Stimulated activated CD8-positive, alpha-beta memory T cell treated with anti-CD3 and anti-CD28 coated beads, Interleukin-4, amount 100 ng/mL, for 48 hours (primary cell): ENCODE data around the gene C2orf68.
"Not testable (repeated sequence)": the region's sequence is repeated elsewhere in the genome, so short reads cannot be mapped to it uniquely, and the experiment has no call there.

Source experiments
- DNase-seq: peaks from one replicate; pipeline ENCODE4 v3.0.0-alpha.2; 2020

The C2orf68 gene, protein sequence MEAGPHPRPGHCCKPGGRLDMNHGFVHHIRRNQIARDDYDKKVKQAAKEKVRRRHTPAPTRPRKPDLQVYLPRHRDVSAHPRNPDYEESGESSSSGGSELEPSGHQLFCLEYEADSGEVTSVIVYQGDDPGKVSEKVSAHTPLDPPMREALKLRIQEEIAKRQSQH

DNA sequence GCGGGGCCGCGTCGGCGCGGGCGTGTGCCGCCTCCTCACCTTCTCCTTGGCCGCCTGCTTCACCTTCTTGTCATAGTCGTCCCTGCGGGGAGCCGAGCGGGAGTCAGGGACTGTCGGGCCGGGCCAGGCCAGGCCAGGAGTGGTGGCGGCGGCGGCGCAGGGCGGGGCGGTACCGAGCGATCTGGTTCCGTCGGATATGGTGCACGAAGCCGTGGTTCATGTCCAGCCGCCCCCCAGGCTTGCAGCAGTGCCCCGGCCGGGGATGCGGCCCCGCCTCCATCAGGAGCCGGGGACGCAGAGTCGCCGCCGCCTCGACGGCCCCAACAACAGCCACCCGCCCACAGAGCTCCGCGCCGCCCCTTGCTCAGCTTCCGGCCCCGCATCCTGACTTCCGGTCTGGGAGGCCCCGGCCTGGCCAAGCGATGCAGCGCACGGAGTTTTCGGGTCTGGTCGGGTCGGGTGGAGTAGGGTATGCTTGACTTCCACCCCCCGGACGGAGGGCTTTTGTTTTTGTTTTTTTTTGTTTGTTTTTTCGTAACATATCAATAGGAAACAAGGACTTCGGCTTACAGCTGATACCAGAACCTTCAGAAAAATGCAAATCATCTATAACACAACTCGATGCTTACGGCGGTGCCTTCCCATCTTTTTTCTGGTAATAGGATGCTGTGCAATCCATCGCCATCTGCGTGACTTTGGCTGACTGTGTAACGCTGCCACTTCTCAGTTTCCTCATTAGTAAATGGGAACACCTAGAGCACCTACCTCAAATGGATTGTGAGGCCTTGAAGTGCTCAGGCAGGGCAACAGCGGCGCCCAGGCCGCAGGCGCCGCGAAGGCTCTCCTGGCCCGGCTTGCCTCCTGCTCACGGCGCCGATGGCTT, at the start of gene C2orf68:
C2orf68 (minus strand) TSS at position 362 of the 883 bp plus-strand sequence; CDS start at position 280, 82 bp downstream.
- DNase-seq, result peak; percentile 94

DNA sequence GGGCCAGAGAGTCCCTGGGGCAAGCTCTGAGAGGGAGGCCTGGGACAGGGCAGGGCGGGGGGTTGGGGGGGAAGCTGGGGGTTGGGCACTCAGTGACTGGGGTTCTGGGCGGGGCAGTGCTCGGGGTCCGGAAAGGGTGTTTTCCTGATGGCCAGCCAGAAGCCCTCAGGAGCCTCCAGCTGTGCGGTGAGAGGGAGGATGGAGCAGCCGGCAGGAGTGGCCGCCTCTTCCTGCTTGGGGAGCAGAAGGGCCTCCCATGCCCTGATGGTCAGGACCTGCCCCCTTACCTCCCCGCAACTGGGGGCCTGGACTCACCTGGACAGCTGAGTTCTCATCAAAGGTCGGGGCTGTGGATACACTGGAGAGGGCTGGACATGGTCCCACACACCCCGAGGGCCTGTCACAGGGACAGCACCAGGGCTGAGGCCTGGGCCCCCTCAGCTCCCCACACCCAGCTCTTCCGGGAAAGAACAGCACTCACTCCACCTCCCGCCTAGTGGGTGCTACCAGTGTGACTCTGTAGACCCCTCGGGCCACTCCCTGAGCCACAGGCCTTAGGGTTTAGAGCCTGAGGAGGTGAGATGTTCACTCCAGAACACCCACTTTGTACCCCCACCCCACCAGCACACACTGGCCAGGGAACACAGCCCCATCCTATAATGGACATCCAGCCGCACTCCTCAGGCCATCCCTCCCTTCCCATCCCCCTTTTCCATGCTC, 49.4 kb upstream of the C2orf68 start:
- no peak for DNase-seq

DNA sequence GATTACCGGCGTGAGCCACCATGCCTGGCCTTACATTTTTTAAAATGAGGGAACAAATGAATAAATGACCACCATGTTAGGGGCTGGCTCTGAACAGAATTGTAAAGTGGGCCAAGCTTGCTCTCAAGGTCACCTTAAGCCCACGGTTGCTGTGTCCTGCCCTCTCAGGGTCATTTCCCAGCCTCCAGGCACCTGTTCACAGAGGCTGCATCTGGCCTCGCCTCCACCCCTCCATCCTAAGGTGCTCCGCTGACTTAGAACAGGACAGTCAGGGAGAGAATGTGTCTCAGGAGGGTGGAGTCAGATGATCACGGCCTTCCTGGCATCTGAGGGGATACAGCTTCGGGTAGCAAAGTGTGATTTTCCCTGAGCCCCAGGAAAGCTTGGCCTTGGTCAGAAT, 48.9 kb upstream of the C2orf68 start:
- DNase-seq, result no peak

DNA sequence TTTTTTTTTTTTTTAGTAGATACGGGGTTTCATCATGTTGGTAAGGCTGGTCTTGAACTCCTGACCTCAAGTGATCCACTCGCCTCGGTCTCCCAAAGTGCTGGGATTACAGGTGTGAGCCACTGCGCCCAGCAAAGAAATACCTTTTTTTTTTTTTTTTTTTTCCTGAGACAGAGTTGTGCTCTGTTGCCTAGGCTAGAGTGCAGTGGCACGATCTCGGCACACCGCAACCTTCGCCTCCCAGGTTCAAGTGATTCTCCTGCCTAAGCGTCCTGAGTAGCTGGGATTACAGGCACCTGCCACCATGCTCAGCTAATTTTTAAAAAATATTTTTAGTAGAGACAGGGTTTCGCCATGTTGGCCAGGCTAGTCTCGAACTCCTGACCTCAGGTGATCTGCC, 48.4 kb upstream of the C2orf68 start:
- DNase-seq, result not testable (repeated sequence)

DNA sequence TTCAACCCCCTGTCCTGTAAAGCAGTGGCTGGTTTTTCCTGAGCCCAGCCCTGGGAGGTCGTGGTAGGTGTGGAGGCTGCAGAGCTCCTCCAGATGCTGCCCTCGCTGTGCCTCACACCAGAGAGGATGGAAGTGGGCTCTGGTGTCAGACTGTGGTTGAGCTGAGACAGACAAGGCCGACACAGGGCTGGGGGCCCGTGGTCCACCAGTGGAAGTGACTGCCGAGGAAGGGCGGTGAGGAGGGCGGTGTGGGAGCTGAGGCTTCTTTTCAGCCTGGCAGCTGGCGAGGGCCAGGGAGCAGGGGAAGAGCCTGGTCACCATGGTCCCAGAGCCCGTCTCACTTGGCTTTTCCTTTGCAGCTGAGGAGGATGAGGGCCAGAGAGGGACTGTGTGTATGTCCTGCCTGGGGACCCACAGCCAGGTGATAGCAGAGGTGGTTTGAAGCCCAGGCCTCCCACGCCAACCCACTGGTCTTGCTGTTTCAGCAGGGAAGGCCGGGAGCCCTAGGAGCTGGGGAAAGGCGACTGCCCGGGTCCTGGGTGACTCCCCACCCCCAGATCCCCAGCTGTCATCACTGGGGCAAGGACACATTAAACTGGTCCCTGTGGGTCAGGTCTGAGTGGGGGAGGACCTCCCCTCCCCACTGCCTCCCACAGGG, 47.6 kb upstream of the C2orf68 start:
- no peak for DNase-seq

DNA sequence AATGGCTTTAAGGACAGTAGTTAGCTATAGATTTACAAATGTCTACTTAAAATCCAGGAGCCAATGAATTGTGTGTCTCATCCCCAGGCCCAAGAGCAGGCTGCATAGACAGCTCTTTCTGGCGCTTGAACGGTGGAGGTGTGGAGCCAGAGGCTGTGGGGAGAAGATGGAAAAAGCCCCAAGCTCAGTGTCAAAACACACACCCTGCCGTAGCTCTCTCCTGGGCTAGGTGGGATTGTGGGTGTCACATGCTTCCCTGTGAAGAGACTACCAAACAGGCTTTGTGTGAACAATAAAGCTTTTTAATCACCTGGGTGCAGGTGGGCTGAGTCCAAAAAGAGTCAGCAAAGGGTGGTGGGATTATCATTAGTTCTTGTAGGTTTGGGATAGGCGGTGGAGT, 45.5 kb upstream of the C2orf68 start:
- not testable (repeated sequence) for DNase-seq

DNA sequence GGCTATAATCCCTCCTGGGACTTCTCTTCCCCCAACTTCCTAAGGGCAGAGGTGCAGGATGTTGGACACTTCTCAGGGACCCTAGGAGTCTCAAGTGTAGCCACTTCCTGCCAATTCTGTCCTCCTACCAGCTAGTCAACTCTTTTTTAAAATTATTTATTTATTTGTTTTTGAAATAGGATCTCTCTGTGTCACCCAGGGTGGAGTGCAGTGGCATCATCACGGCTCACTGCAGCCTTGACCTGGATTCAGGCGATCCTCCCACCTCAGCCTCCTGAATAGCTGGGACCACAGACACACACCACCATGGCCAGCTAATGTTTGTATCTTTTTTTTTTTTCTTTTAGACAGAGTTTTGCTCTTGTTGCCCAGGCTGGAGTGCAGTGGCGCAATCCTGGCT, 44.6 kb upstream of the C2orf68 start:
- DNase-seq, result no peak

DNA sequence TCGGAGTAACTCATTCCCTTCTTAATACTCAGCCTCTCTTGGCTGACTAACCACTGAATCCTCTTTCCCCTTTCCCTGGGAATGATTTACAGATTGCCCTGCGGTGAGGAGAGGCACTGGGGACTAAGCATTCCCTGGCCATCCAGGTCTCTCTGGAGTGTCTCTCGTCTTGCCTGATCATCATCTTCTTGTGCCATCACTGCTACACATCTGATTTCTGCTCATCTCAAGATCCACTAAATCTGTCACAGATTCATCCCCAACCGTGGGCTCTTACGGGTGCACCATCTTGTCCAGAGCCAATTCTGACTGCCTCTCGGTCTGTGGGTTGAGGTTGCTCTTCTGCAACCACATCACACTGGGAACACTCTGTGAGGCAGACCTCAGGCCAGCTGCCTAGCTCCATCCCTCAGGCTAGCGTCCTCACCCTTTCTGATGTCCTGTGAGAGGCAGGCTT, 44.1 kb upstream of the C2orf68 start:
- no peak for DNase-seq

DNA sequence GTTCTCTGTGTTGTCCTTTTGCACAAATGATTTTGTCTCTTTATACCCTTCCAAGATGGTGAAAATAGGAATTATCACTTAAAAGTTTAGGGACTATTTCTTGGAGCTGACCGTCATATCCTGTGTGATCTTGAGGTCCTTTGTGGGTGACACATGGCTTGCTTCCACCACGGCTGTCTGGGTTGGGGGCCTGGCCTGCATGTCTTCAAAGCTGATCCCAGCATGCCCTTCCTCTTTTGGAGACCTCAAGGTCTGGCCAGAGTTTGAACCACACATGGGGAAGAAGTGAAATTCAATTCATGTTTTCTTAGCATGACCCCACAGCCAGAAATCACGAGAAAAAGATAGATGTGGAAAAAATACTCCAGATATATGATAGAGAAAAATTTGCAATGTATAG, 42.1 kb upstream of the C2orf68 start:
- DNase-seq, result no peak

DNA sequence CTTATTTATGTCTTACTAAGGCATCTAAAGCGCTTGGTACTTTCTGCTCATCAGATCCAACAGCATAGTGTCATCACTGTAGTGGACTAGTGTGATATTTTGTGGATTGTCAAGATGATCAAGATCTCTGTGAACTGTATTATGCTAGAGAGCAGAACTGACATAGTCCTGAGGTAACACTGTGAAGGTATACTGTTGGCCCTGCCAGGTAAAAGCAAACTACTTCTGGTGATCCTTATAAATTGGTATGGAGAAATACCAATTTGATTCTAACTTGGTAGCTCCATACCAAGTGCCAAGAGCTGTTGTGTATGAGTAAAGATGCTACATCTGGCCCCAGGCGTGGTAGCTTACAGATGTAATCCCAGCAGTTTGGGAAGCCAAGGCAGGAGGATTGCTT, 40.2 kb upstream of the C2orf68 start:
- no peak for DNase-seq

DNA sequence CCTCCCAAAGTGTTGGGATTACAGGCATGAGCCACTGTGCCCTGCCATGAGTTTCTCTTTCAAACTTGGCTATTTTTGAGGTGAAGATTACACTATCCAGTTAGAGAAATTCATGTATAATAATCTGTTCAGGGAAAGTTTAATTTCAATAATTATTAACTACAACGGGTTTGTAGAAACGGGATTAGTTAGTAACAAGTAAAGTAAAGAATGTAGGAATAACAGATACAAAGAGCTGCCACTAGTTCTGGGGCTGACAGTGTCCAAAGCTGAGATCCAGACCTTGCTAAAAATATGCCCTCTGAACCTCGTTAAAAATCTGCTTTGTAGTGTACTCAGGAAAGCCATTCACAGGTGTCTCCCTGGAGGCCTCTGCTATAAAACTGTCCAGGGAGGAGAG, 39.2 kb upstream of the C2orf68 start:
- DNase-seq, result no peak

DNA sequence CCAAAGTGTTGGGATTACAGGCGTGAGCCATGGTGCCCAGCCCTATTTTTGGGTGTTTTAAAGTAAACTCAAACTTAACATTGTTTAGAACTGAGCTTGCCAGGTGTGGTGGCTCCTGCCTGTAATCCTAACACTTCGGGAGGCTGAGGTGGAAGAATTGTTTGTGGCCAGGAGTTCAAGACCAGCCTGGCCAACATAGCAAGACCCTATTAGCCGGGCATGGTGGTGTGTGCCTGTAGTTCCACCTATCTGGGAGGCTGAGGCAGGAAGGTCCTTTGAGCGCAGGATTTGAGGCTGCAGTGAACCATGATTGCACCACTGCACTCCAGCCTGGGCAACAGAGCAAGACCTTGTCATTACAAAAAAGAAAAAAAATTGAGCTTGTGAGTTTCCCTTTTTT, 38.6 kb upstream of the C2orf68 start:
- DNase-seq, result no peak

DNA sequence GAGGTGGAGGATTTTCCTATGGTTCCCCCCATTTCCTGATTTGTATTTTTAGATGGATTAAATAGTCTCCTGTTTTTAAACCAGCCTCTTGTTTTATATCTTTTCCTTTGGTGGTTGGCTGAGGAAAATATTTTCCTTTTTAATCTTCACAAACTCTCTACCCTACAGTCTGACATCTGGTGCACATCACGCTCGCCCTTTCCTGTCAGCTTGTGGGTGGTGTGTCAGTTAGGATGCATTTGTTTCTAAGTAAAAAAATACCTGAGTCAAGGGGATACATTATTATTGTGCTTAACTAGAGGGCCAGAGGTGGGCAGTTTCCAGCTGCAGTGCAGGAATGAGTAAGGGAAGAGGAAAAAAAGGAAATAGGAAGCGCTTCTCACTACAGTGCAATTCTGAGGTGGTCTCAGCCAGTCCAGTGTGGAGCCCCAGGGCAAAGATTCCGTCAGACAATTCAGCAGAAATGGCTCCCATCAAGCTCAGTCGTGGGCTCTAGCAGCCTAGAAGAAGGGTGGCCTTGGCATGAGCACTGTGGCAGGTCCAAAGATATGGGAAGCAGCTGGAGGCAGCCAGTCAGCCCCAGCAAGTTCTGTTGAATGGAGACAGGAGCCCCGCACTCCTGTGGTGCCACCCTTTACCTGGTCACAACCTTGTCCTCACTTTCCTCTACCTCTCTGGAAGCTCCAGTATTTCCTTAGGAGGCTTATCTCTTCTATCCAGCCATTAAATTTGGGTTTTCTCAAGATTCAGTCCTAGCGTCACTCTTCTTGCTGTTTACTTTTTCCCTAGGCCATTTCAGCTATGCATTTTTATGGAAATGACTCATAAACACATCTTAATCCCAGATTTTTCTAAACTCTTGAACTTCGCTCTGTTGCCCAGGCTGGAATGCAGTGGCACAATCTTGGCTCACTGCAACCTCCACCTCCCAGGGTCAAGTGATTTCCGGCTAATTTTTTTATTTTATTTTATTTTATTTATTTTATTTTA, 37.6 kb upstream of the C2orf68 start:
- no peak for DNase-seq

DNA sequence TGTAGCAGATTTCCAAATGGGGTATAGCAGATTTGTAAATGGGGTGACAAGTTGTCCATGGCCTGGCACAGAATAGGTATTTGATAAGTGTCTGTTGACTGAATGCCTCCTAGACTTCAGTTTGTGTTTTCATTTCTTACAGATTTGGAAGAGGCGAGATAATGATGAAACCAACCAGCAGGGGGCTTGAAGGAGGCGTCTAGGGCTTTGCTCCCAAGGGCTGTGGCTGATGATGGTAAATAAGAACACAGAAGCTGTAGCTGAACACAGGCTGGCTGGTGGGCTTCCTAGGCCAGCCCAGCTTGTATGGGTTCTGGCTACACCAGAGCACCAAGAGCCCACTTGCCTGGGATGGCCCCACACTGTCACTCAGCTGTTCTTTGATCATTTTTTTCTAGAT, 36.8 kb upstream of the C2orf68 start:
- DNase-seq, result peak; percentile 38

DNA sequence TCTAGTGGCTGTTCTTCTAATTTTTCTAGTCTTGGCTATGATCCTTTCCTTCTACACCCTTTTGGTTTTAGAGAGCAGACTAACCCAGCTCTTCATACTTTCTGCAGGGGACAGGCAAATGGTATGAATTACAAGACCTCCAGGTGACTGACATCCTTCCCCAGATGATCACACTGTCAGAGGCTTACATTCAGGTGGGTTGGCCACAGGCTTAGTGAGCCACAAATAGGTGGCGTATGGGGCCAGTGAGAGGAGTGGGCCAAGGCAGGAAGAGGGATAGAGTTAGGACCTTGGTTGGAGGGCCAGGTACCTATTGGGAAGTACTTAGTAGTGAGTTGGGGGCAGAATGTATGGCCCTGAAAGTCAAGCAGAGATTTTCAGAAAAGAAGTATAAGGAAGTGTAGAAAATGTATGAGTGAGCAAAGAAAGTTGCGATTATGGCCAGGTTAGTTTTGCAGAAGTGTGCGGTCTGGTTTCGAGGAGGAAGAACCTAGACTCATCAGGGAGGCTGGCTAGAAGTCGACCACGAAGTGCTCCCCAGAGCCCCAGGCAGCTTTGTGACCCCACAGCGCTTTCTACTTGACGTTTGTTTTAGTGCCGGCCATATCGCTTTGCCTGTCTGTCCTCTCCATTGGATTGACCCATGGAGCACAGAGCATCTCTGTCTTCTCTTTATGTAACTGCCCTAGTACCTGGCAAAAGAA, 36.1 kb upstream of the C2orf68 start:
- DNase-seq, result no peak

DNA sequence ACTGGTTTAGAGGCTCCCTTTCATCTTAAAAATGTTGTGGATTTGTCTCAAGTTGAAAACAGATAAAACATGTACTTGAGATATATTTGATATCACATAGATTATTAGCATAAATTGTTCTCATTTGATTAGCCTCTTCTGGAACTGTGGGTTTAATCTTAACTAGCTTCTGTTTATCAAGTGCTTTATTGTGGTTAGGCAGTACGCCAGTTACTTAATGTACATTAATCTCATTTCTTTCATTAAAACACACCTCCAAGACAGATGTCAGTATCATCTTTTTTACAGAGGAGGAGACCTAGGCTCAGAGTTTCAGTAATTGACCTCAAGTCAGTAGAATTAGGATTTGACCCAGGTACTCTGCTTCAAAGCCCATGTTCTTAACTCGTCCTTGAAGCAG, 34.3 kb upstream of the C2orf68 start:
- no peak for DNase-seq

DNA sequence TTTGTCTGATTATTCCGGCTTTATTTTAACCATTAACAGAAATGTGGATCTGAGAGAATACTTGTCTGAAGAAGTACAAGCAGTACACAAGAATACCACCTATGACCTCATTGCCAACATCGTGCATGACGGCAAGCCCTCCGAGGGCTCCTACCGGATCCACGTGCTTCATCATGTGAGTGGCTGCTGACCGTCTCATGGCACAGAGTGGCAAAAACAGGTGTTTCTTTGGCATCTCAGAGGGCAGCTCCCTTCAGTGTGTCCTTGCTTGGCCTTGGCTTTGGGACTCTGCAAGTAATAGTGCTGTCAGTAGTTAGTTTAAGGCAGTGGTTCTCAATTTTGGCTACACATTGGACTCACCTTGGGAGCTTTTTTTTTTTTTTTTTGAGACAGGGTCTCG, 33.0 kb upstream of the C2orf68 start:
- no peak for DNase-seq

DNA sequence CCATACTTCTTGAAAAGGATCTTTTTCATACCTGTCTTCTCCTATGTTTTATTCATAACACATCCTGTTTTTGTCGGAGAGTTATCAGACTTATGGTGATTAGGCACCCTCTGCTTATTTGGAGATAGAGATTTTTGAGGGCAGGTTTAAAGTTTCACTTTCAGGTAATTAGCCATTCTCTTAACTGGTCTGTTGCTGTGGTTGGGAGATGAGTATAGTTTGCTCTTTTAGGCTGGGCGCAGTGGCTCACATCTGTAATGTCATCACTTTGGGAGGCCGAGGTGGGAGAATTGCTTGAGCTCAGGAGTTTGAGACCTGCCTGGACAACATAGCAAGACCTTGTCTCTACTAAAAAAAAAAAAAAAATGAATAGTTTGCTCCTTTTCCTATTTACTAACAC, 30.9 kb upstream of the C2orf68 start:
- DNase-seq, result peak; percentile 34

DNA sequence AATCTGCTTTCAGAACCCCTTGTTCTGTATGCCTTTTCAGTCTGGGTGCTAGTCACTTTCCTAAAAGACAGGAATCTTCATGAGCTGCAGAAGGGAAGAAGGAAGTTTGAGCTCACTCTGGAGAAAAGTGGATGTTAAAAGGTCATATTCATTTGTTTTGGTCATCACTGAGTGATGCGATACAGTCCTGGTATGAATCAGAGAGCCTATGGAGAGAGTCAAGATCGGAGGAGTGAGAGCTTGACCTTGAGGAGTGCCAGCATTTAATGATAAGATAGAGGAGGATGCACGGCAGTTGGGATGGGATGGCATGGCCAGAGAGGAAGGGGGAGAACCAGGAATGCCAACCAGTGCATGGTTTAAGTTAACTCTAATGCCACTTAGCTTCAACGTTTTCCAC, 23.8 kb upstream of the C2orf68 start:
- no peak for DNase-seq

DNA sequence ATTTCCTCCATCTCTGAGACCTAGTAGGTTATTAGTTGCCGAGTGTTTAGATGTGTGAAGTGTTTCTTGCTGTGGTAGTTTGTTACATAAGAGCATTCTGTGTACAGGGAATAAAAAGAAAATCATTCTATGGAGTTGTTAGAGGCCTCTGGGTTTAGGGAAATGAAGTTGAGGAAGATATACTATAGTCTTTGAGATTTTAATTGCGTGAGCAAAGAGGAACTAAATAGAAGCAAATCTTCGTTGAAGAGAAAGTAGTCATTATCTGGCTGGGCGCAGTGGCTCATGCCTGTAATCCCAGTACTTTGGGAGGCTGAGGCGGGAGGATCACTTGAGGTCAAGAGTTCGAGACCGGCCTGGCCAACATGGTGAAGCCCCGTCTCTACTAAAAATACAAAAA, 23.1 kb upstream of the C2orf68 start:
- DNase-seq, result no peak

DNA sequence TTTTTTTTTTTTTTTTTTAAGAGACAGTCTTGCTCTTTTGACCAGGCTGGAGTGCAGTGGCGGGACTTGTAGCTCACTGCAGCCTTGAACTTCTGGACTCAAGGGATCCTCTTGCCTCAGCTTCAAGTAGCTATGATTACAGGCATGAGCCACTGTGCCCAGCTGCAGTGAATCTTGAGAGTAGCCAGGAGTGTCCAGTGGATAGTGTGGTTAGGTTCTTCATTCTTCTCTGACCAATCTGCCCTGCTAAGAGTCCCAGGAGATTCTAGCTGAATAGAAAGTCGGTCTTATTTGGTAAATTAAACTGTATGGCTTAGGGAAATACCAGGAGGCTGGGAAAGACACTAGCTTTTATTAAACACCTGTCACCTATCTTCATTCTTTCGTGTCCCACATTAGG, 19.4 kb upstream of the C2orf68 start:
- no peak for DNase-seq
